OCI-LY3 (cell line): ENCODE measurements around the gene GVQW3.

Experiments
- H2AFZ ChIP-seq: fragments of 200-600, 300-600 bp; shearing (Covaris generic); 2 replicates; pipeline ENCODE4 v1.6.0; 2014; ENCODE audit warnings: antibody characterized with exemption, low read depth, low read length
- H3K27ac ChIP-seq: fragments of 200-600, 300-600 bp; sonication (generic); 2 replicates; pipeline ENCODE4 v1.5.1; 2014; ENCODE audit warnings: mild to moderate bottlenecking, low read length, moderate library complexity, mixed read lengths
- H3K27me3 ChIP-seq: fragments of 200-600, 300-600 bp; sonication (generic); 2 replicates; pipeline ENCODE4 v1.6.1; 2014; ENCODE audit warnings: low read depth, low read length, mixed read lengths
- H3K36me3 ChIP-seq: fragments of 200-600, 300-600 bp; sonication (generic); replicated peaks from 2 replicates; pipeline ENCODE3; 2014; ENCODE audit warnings: low read depth, low read length, mixed read lengths
- H3K4me1 ChIP-seq: fragments of 300-600, 200-600 bp; sonication (generic); 2 replicates; pipeline ENCODE4 v1.6.1; 2014; ENCODE audit warnings: low read length, mixed read lengths
- H3K4me2 ChIP-seq: fragments of 200-600, 300-600 bp; sonication (generic); 2 replicates; pipeline ENCODE4 v1.6.1; 2014; ENCODE audit warnings: low read length, mixed read lengths
- H3K4me3 ChIP-seq: fragments of 300-600, 200-600 bp; sonication (generic); 2 replicates; pipeline ENCODE4 v1.5.1; 2014; ENCODE audit warnings: antibody characterized with exemption, mild to moderate bottlenecking, low read length, moderate library complexity
- H3K79me2 ChIP-seq: fragments of 300-600, 200-600 bp; shearing (Covaris generic); 2 replicates; pipeline ENCODE4 v1.6.1; 2014; ENCODE audit warnings: mild to moderate bottlenecking, low read length, mixed read lengths
- H3K9ac ChIP-seq: fragments of 300-600, 200-600 bp; shearing (Covaris generic); 2 replicates; pipeline ENCODE4 v1.6.0; 2014; ENCODE audit warnings: mild to moderate bottlenecking, low read length, moderate library complexity
- H3K9me3 ChIP-seq: fragments of 200-600, 300-600 bp; shearing (Covaris generic); 2 replicates; pipeline ENCODE4 v1.6.1; 2014; ENCODE audit warnings: low read length, mixed read lengths; ENCODE audit not compliant: insufficient read depth
- H4K20me1 ChIP-seq: fragments of 200-600, 300-600 bp; sonication (generic); 2 replicates; pipeline ENCODE4 v1.6.1; 2016; ENCODE audit warnings: low read length, mixed read lengths; ENCODE audit not compliant: insufficient read depth
- EZH2phosphoT487 ChIP-seq: fragments of 200-600 bp; shearing (Covaris generic); IDR thresholded peaks from 2 replicates; pipeline ENCODE4 v1.6.1; 2018; ENCODE audit warnings: antibody characterized with exemption, mixed run types, low read depth
- TF ChIP-seq, protein P1 (sequence below): fragments of 200-600, 300-600 bp; sonication (generic); IDR thresholded peaks from 2 replicates; pipeline ENCODE4 v1.5.1; 2014; ENCODE audit warnings: antibody characterized with exemption, low read length, low read depth

Gene GVQW3

DNA sequence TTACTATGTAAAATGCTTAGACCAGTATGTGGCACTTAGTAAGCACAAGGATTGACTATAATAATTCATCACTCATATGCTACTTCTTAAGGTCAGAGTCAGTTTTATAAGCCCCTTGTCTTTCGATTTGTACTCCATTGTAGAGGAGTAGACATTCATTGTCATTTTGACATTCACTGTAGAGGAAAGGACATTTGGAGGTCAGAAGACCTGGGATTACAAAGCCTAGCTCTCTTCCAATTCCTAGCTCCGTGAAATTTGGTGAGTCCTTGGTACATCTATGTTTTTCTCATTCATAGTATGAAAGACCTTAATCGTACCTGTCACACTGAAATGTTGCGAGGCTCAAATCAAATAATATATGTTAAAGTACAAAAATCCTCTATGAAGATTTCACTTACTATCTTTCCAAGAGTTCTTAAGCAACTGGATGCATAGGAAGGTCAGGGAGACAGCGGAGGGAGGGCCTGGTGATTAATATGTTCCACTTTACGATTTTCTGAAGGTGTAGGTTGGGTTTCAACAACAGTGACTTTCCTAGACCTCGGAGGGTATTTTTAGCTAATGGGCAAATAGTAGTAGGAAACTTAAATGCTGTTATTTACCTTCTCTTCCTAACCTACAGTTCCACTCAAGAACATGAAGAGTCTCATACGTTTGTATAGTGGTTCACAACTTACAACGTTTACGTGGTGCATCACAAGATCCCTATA, 62.3 kb downstream of the GVQW3 start:
- H3K4me3 ChIP-seq: peak overlapping the region; percentile 82
- peaks cover 8% of the 10 kb centered on the region for H3K36me3 ChIP-seq
- H2AFZ ChIP-seq: no peak overlapping the region
- no peak for TF ChIP-seq EZH2phosphoT487
- TF ChIP-seq, protein P1, sequence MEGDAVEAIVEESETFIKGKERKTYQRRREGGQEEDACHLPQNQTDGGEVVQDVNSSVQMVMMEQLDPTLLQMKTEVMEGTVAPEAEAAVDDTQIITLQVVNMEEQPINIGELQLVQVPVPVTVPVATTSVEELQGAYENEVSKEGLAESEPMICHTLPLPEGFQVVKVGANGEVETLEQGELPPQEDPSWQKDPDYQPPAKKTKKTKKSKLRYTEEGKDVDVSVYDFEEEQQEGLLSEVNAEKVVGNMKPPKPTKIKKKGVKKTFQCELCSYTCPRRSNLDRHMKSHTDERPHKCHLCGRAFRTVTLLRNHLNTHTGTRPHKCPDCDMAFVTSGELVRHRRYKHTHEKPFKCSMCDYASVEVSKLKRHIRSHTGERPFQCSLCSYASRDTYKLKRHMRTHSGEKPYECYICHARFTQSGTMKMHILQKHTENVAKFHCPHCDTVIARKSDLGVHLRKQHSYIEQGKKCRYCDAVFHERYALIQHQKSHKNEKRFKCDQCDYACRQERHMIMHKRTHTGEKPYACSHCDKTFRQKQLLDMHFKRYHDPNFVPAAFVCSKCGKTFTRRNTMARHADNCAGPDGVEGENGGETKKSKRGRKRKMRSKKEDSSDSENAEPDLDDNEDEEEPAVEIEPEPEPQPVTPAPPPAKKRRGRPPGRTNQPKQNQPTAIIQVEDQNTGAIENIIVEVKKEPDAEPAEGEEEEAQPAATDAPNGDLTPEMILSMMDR: no peak
- H3K4me1 ChIP-seq: peaks cover 11% of the 10 kb centered on the region
- H3K9me3 ChIP-seq: no peaks in the 10 kb centered on the region
- no peaks in the 10 kb centered on the region for H3K27me3 ChIP-seq
- peak overlapping the region; percentile 90 for H3K9ac ChIP-seq
- peaks cover 35% of the 10 kb centered on the region for H3K79me2 ChIP-seq
- peaks cover 11% of the 10 kb centered on the region; the same call in 1 of the 2 replicates for H4K20me1 ChIP-seq
- peak overlapping the region; percentile 84; the same call in 1 of the 2 replicates for H3K27ac ChIP-seq
- peak overlapping the region; percentile 72 for H3K4me2 ChIP-seq

DNA sequence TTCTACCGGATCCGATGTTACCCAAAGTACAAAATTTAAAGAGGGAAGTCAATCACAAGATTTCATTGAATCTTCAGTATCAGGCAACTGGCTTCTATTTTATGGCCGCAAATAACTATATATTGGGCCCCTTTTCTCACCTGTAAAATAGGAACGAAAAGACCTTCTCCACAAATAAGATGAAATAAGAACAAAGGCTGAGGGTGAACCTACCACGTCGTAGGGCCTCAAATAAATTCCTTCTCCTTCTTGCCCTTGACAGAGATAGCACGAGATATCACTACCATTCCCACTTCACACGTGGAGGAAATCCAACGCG, 62.9 kb downstream of the GVQW3 start:
- H3K36me3 ChIP-seq: peaks cover 8% of the 10 kb centered on the region
- H2AFZ ChIP-seq: peak overlapping the region; percentile 60; the same call in 1 of the 2 replicates
- peaks cover 11% of the 10 kb centered on the region for H3K4me1 ChIP-seq
- H3K79me2 ChIP-seq: peaks cover 35% of the 10 kb centered on the region
- H3K27ac ChIP-seq: peak overlapping the region; percentile 84
- H3K4me3 ChIP-seq: peak overlapping the region; percentile 82
- H3K9me3 ChIP-seq: no peaks in the 10 kb centered on the region
- peaks cover 11% of the 10 kb centered on the region; the same call in 1 of the 2 replicates for H4K20me1 ChIP-seq
- peak overlapping the region; percentile 72 for H3K4me2 ChIP-seq
- H3K9ac ChIP-seq: peak overlapping the region; percentile 90
- no peaks in the 10 kb centered on the region for H3K27me3 ChIP-seq
- no peak for TF ChIP-seq EZH2phosphoT487
- TF ChIP-seq, protein P1: no peak

DNA sequence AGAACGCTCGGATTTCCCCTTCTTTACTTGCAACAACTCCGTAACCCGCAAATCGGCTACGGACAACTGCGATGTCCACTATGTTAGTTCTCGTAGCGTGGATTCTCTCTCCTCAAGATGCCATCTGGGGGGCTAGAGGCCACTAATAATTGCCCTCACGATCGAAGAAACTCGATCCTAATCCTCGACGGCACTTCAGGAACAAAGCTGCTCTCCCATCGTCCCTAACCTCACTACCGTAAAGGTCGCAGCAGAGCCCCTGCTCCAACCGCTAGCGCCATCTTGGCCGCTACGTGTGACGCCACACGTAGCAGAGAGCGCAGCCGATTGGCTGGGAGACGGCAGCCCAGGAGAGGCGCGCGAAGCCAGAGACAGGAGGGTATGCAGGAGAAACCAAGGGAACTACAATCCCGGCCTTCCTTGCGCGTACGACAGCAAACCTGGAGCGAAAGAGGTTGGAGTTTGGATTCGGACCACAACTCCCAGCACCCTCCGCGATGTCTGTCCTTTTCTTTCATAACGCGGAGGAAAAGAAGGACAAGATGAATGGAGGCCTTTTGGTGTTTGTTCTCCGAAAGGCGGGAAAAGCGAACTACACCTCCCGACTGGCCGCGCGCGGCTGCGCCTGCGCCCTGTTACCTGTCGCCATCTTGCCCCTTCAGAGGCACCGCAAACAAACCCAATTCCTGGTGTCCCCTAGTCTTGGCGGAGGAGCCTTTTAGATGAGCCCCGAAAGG, 63.4 kb downstream of the GVQW3 start, which contains the start of gene EMSY:
TSS of gene EMSY (plus strand) at position 635 of the 737 bp plus-strand sequence. CDS start 1,921 bp downstream, outside the sequence.
- Histone ChIP-seq H3K9ac (peak within 1 kb of the TSS; percentile 90), H3K79me2 (peaks cover 35% of the 10 kb centered on the region), H3K27ac (peak within 1 kb of the TSS; percentile 84), H3K4me3 (peak within 1 kb of the TSS; percentile 82), H2AFZ (peak within 1 kb of the TSS; percentile 82), H3K4me1 (peaks cover 11% of the 10 kb centered on the region), H3K36me3 (peaks cover 13% of the 10 kb centered on the region), H3K4me2 (peak within 1 kb of the TSS; percentile 90), H3K27me3 (no peaks in the 10 kb centered on the region), H4K20me1 (peaks cover 11% of the 10 kb centered on the region; the same call in 1 of the 2 replicates), H3K9me3 (no peaks in the 10 kb centered on the region)
- TF ChIP-seq EZH2phosphoT487: no peak
- TF ChIP-seq, protein P1: no peak
